Subcutaneous abdominal adipose tissue (tissue), 5 donors: ENCODE data around the gene ACP3.
"Not testable (repeated sequence)": the region's sequence is repeated elsewhere in the genome, so short reads cannot be mapped to it uniquely, and the experiment has no call there.

Experiments used
- H3K27ac ChIP-seq: one replicate; pipeline ENCODE4 v1.7.0; 2013; ENCODE audit warnings: low read depth, mild to moderate bottlenecking, inconsistent platforms, low read length, moderate library complexity
- H3K27me3 ChIP-seq, 5 donors: one replicate each; pipeline ENCODE4 v1.7.0; 2013; ENCODE audit warnings: low read length in 5 of 5, inconsistent platforms in 1 of 5; ENCODE audit not compliant: control insufficient read depth in 5 of 5, insufficient read depth in 4 of 5
- H3K36me3 ChIP-seq, 5 donors: one replicate each; pipeline ENCODE4 v1.7.0; 2013; ENCODE audit warnings: low read length in 5 of 5; ENCODE audit not compliant: control insufficient read depth in 5 of 5, insufficient read depth in 5 of 5
- H3K4me1 ChIP-seq, 5 donors: one replicate each; pipeline ENCODE4 v1.7.0; 2013; ENCODE audit warnings: low read length in 5 of 5, mild to moderate bottlenecking in 3 of 5, moderate library complexity in 1 of 5; ENCODE audit not compliant: control insufficient read depth in 5 of 5, insufficient read depth in 5 of 5
- H3K4me3 ChIP-seq, 5 donors: one replicate each; pipeline ENCODE4 v1.7.0; 2013; ENCODE audit warnings: low read length in 5 of 5, low read depth in 1 of 5
- H3K9ac ChIP-seq, 5 donors: one replicate each; pipeline ENCODE4 v1.7.0; 2013; ENCODE audit warnings: low read length in 5 of 5, mild to moderate bottlenecking in 4 of 5, moderate library complexity in 3 of 5
- H3K9me3 ChIP-seq, 5 donors: one replicate each; pipeline ENCODE4 v1.7.0; 2013; ENCODE audit warnings: low read length in 5 of 5; ENCODE audit not compliant: control insufficient read depth in 5 of 5
- donor health status: healthy.
- donor health status: healthy.
- donor health status: healthy.
- donor health status: healthy.
- donor health status: healthy.

Gene ACP3

DNA sequence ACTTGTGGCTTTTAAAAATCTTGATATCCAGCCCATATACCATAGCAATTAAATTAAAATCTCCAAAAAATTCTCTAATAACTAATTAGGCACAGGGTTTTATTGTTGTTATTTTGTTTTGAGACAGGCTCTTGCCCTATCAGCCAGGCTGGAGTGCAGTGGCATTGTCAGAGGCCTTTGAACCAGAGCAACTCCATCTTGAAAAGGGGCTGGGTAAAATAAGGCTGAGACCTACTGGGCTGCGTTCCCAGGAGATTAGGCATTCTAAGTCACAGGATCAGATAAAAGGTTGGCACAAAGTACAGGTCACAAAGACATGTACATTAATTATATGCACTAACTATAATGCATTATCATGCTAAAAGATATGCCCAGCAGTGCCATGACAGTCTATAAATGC lies 31.2 kb upstream of the ACP3 start:
- Histone ChIP-seq H3K4me3 (no peak overlapping the region), H3K9ac (no peak overlapping the region), H3K27ac (no peak overlapping the region), H3K9me3 (peaks cover 0 to 7% (median 0%) of the 10 kb centered on the region in 5 donors), H3K36me3 (no peaks in the 10 kb centered on the region), H3K4me1 (peaks cover 0 to 4% (median 0%) of the 10 kb centered on the region in 5 donors), H3K27me3 (no peaks in the 10 kb centered on the region)

GRCh38 chr3:132288357-132288756 lies 28.9 kb upstream of the ACP3 start:
- no peak overlapping the region for H3K27ac ChIP-seq
- peaks cover 0 to 7% (median 0%) of the 10 kb centered on the region in 5 donors for H3K9me3 ChIP-seq
- H3K4me1 ChIP-seq = peaks cover 0 to 4% (median 0%) of the 10 kb centered on the region in 5 donors
- H3K36me3 ChIP-seq = no peaks in the 10 kb centered on the region
- no peak overlapping the region for H3K4me3 ChIP-seq
- no peak overlapping the region for H3K9ac ChIP-seq
- no peaks in the 10 kb centered on the region for H3K27me3 ChIP-seq

GRCh38 chr3:132289316-132289715 lies 27.9 kb upstream of the ACP3 start:
- Histone ChIP-seq H3K9ac (no peak overlapping the region), H3K36me3 (no peaks in the 10 kb centered on the region), H3K4me1 (peaks cover 0 to 4% (median 0%) of the 10 kb centered on the region in 5 donors), H3K9me3 (peaks cover 0 to 7% (median 0%) of the 10 kb centered on the region in 5 donors), H3K27ac (no peak overlapping the region), H3K27me3 (no peaks in the 10 kb centered on the region), H3K4me3 (no peak overlapping the region)

DNA sequence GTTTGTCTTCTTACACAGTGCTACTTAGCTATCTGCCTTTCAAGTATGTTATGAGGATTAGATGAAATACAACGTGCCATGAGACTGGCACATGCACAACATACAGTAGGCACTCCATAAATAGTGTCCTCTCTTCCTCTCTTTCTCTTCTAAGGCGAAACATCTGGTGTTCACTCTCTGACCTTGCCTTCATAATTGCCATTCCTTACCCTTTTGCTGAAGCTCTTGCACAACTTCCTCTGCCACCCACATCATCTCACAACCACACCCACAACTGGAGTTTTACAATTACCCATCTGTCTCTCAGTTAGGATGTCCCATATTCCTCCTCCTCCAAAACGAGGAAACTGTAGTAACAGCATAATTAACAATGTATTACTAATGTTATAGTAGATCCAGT lies 26.4 kb upstream of the ACP3 start:
- Histone ChIP-seq H3K4me3 (no peak overlapping the region), H3K36me3 (no peaks in the 10 kb centered on the region), H3K27me3 (no peaks in the 10 kb centered on the region), H3K9ac (no peak overlapping the region), H3K9me3 (peaks cover 0 to 7% (median 0%) of the 10 kb centered on the region in 5 donors), H3K4me1 (peaks cover 0 to 4% (median 0%) of the 10 kb centered on the region in 5 donors), H3K27ac (no peak overlapping the region)

GRCh38 chr3:132292042-132292441 lies 25.2 kb upstream of the ACP3 start:
- peaks cover 0 to 4% (median 0%) of the 10 kb centered on the region in 5 donors for H3K4me1 ChIP-seq
- no peaks in the 10 kb centered on the region for H3K36me3 ChIP-seq
- no peaks in the 10 kb centered on the region for H3K27me3 ChIP-seq
- H3K4me3 ChIP-seq = no peak overlapping the region
- no peak overlapping the region for H3K9ac ChIP-seq
- H3K27ac ChIP-seq = no peak overlapping the region
- peaks cover 0 to 9% (median 0%) of the 10 kb centered on the region in 5 donors for H3K9me3 ChIP-seq

GRCh38 chr3:132293251-132293650 lies 24.0 kb upstream of the ACP3 start:
- Histone ChIP-seq H3K9ac (no peak overlapping the region), H3K4me1 (peaks cover 0 to 4% (median 0%) of the 10 kb centered on the region in 5 donors), H3K27me3 (no peaks in the 10 kb centered on the region), H3K27ac (no peak overlapping the region), H3K36me3 (no peaks in the 10 kb centered on the region), H3K4me3 (no peak overlapping the region), H3K9me3 (peaks cover 0 to 3% (median 0%) of the 10 kb centered on the region in 5 donors)

DNA sequence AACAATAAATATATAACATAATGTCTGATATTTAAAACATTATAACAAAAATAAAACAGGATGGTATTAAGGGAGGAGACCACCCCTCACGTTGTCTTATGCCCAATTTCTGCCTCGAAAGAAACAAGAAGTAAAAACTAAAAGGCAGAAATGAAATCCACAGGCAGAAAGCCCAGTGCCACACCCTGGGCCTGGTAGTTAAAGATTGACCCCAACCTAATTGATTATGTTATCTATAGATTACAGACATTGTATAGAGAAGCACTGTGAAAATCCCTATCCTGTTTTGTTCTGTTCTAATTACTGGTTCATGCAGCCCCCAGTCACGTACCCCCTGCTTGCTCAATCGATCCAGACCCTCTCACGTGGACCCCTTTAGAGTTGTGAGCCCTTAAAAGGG lies 22.3 kb upstream of the ACP3 start:
- Histone ChIP-seq H3K27me3 (no peaks in the 10 kb centered on the region), H3K4me1 (peaks cover 0 to 4% (median 0%) of the 10 kb centered on the region in 5 donors), H3K9me3 (peaks cover 0 to 2% (median 0%) of the 10 kb centered on the region in 5 donors), H3K27ac (no peak overlapping the region), H3K36me3 (no peaks in the 10 kb centered on the region), H3K9ac (no peak overlapping the region), H3K4me3 (no peak overlapping the region)

DNA sequence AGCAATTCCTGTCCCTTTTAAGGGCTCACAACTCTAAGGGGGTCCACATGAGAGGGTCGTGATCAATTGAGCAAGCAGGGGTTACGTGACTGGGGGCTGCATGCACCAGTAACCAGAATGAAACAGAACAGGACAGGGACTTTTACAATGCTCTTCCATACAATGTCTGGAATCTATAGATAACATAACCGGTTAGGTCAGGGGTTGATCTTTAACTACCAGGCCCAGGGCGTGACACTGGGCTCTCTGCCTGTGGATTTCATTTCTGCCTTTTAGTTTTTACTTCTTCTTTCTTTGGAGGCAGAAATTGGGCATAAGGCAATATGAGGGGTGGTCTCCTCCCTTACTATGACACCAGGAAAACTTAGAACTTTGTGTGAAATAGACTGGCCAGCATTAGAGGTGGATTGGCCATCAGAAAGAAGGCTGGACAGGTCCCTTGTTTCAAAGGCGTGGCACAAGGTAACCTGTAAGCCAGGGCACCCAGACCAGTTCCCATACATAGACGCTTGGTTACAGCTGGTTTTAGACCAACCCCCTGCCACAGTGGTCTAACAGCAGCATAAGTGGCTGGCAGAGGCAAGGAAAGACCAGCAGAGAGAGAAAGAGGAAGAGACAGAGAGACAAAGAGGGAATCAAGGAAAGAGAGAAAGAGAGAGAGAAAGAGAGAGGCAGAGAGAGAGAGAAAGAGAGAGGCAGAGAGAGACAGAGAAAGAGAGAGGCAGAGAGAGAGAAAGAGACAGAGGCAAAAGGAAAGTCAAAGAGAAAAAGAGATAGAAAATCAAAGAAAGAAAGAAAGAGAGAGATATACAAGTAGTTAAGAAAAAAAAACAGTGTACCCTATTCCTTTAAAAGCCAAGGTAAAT lies 13.6 kb upstream of the ACP3 start:
- H3K4me1 ChIP-seq, H3K36me3 ChIP-seq, H3K9ac ChIP-seq, H3K4me3 ChIP-seq, H3K27ac ChIP-seq, H3K9me3 ChIP-seq, H3K27me3 ChIP-seq: not testable (repeated sequence)

DNA sequence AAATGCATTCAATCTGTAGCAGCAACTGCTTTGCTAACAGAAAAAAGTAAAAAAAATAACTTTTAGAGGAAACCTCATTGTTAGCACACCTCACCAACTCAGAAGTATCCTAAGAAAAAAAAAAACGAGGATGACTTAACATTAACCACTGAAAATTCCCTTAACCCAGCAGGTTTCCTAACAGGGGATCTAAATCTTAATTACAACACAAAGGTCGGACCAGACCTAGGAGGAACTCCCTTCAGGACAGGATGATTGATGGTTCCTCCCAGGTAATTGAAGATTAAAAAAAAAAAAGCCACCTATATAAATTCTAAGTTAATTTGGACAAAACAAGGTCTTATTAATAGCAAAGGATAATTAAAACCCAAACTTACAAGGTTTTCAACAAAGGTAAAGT lies 12.9 kb upstream of the ACP3 start:
- not testable (repeated sequence) for H3K36me3 ChIP-seq, H3K27me3 ChIP-seq, H3K4me1 ChIP-seq, H3K27ac ChIP-seq, H3K4me3 ChIP-seq, H3K9ac ChIP-seq, H3K9me3 ChIP-seq

- H3K4me1 ChIP-seq, H3K36me3 ChIP-seq, H3K27ac ChIP-seq, H3K9ac ChIP-seq, H3K9me3 ChIP-seq, H3K27me3 ChIP-seq, H3K4me3 ChIP-seq: not testable (repeated sequence)
These were observed 7.2 kb upstream of the ACP3 start for GRCh38 chr3:132310057-132310456.
